GM19239 (cell line): ENCODE results near the gene KICS2.

ENCODE experiments used
- DNase-seq: peaks from one replicate; pipeline ENCODE4 v3.0.0; 2011; ENCODE audit warnings: low spot score; ENCODE audit not compliant: insufficient read length
- FAIRE-seq: peaks from 2 replicates; lab custom pipeline; 2011; peaks lifted over from hg19 to GRCh38; lab: Jason Lieb, UNC

Gene KICS2

DNA sequence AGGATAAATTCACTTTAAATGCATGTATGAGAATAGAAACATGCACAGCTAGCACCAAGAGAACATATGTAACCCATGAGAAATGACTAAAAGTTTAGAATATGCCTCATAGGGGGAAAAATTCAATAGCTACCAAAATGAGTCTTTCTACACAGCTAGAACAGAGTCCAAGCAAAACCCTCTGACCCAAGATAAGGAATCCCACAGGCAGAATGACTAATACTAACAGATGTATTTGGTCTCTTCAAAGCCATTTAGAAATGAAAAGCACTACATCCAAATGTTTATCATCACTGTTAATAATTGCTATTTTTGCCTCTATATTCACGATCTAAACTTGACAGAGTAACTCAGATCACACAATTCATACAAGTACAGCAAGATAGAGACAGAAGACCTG is 44.0 kb downstream of the KICS2 start:
- FAIRE-seq (no peak), DNase-seq (no peak)

- FAIRE-seq (no peak), DNase-seq (no peak)
Measured at GRCh38 chr12:64177001-64177400, 45.1 kb downstream of the KICS2 start.

DNA sequence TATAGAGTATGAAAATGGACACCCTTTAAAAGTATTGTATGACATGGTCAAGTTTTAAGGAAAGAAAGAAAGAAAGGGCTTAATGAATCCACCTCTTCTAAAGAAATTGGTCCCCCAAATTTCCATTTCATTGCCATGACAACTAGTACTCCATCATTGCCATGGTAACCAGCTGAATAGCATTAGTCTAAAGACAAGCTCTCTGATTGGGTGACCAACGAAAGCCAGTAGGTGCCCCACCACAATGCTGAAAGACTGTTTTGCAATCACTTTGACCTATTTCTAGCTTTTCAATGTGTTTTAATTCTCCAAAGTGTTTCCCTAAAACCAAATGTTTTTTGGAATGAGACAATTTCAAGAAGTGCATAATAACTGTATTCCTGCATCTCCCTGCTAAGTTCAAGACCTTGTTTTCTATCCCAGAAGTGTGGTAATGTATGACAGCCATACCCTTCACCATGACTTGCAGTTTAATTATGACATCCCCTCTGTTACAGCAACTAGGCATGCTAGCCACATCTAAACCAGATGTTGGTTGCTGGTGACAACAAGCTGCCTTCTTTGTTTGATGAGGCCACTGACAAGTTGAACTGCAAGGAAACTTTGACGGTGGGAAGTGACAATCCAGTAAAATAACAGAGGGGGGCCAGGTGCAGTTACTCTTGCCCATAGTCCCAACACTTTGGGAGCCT is 46.7 kb downstream of the KICS2 start:
- DNase-seq (no peak), FAIRE-seq (no peak)

DNA sequence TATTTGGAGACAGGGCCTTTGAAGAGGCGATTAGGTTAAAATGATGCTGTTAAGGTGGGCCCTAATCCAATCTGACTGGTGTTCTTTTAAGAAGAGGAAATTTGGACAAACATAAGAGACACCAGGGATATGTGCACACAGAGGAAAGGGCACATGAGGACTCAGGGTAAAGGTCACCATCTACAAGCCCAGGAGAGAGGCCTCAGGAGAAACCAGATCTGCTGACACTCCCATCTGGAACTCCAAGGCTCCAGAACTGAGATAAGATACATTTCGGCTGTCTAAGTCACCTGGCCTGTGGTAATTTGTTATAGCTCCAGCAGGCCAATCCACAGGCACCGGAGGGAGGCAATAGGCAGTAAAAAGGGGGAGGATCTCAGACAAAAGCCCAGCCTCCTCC is 48.6 kb downstream of the KICS2 start:
- DNase-seq (no peak), FAIRE-seq (no peak)
